AG20443 (cell line): ENCODE measurements around the gene PVALB.
"Not testable (repeated sequence)": the region's sequence is repeated elsewhere in the genome, so short reads cannot be mapped to it uniquely, and the experiment has no call there.

Experiments used
- DNase-seq: peaks from one replicate; pipeline ENCODE4 v3.0.0; 2012; ENCODE audit warnings: low spot score, mixed read lengths

PVALB gene

DNA sequence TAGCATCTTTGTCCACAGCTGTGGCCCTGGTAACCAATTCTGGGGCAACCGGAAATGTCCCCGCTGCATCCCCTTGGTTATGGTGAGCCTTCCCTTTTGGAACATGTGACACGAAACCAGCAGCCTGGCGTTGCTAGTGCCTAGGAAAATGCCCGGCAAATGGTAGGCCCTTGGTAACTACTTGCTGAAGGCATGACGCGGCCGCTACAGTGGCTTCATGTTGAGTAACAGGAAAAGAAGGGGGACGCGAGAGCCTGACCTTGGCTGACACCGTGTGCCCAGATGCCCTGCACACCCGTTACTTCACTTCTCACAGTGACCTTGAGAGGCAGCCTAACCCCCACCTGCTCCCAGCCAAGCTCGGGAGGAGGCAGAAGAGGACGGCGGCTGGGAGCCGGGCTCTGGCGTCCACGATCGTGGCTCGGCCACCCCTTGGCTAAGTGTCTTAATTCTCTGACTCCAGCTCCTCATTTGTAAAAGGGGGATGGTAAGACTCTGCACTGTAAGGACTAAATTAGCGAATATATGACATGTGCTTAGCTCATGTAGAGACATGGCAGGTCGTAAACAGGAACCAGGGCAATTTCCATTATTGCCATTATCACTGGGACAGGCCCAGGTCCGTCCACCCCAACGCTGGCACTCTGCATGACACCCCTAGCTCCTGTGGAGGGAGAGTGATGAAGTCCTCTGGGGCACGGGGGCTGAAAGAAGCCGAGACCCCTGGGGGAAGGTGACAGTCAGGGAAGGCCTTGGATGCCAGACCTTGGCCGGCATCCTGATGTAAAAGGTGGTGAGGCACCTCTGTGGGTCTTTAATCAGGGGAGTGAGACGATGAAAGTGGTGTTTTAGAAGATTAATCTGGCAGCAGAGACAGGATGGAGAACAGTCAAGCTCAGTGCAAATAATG lies 59.8 kb downstream of the PVALB start:
- no peak for DNase-seq

- no peak for DNase-seq
Measured at GRCh38 chr22:36756031-36756430, 60.8 kb downstream of the PVALB start.

- DNase-seq = no peak
Measured at GRCh38 chr22:36755316-36755715, 61.5 kb downstream of the PVALB start.

DNA sequence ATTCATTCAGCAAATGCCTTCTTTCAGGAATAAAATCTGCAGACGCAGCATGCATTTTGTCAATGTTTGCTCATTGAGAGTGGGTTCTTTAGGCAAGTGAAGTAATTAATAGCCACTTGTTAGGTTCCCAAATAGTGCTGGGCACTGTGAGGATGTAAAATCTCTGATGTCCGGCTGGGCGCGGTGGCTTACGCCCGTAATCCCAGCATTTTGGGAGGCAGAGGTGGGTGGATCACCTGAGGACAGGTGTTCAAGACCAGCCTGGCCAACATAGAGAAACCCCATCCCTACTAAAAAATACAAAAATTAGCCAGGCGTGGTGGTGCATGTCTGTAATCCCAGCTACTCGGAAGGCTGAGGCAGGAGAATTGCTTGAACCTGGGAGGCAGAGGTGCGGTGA lies 62.0 kb downstream of the PVALB start:
- not testable (repeated sequence) for DNase-seq

- no peak for DNase-seq
Measured at GRCh38 chr22:36753916-36754315, 62.9 kb downstream of the PVALB start.

- DNase-seq = no peak
Measured at GRCh38 chr22:36753120-36753802, 63.6 kb downstream of the PVALB start.
